ENCODE measurements around the gene HOXD3.

GRCh38 chr2:176187200-176187898 is 30.2 kb downstream of the HOXD3 start:
- TF ChIP-seq POLR2A (IDR thresholded peaks at IDR 0.05) = no peak
- TF ChIP-seq, protein P1, sequence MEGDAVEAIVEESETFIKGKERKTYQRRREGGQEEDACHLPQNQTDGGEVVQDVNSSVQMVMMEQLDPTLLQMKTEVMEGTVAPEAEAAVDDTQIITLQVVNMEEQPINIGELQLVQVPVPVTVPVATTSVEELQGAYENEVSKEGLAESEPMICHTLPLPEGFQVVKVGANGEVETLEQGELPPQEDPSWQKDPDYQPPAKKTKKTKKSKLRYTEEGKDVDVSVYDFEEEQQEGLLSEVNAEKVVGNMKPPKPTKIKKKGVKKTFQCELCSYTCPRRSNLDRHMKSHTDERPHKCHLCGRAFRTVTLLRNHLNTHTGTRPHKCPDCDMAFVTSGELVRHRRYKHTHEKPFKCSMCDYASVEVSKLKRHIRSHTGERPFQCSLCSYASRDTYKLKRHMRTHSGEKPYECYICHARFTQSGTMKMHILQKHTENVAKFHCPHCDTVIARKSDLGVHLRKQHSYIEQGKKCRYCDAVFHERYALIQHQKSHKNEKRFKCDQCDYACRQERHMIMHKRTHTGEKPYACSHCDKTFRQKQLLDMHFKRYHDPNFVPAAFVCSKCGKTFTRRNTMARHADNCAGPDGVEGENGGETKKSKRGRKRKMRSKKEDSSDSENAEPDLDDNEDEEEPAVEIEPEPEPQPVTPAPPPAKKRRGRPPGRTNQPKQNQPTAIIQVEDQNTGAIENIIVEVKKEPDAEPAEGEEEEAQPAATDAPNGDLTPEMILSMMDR (IDR thresholded peaks at IDR 0.05) = no peak
